PFSK-1 (cell line): Measurements from ENCODE around the gene MAST2.

ENCODE experiments used
- FOXP2 ChIP-seq: optimal IDR thresholded peaks from 2 replicates; pipeline ENCODE3; 2011; ENCODE audit warnings: borderline replicate concordance, control low read depth, inconsistent platforms; ENCODE audit not compliant: insufficient read depth; ENCODE audit errors: extremely low read length, extremely low read depth
- POLR2AphosphoS5 ChIP-seq: IDR thresholded peaks from 2 replicates; pipeline ENCODE4 v1.6.1; 2012; ENCODE audit warnings: low read depth, mild to moderate bottlenecking, control low read depth, low read length, moderate library complexity
- REST ChIP-seq, 2 experiments: IDR thresholded peaks; 2 replicates each; pipeline versions ENCODE4 v1.6.1 to v1.8.0; 2011 to 2012; ENCODE audit warnings: low read depth in 2 of 2, low read length in 2 of 2, control low read depth in 1 of 2, inconsistent platforms in 1 of 2, mild to moderate bottlenecking in 1 of 2, moderate library complexity in 1 of 2; ENCODE audit not compliant: insufficient read depth in 1 of 2
- SIN3A ChIP-seq: IDR thresholded peaks from 2 replicates; pipeline ENCODE4 v1.6.1; 2012; ENCODE audit warnings: mild to moderate bottlenecking, low read length, moderate library complexity, borderline replicate concordance; ENCODE audit not compliant: insufficient read depth
- TAF1 ChIP-seq: IDR thresholded peaks from 2 replicates; pipeline ENCODE4 v1.6.1; 2012; ENCODE audit warnings: low read length, control low read depth, borderline replicate concordance; ENCODE audit not compliant: insufficient read depth

The MAST2 gene

DNA sequence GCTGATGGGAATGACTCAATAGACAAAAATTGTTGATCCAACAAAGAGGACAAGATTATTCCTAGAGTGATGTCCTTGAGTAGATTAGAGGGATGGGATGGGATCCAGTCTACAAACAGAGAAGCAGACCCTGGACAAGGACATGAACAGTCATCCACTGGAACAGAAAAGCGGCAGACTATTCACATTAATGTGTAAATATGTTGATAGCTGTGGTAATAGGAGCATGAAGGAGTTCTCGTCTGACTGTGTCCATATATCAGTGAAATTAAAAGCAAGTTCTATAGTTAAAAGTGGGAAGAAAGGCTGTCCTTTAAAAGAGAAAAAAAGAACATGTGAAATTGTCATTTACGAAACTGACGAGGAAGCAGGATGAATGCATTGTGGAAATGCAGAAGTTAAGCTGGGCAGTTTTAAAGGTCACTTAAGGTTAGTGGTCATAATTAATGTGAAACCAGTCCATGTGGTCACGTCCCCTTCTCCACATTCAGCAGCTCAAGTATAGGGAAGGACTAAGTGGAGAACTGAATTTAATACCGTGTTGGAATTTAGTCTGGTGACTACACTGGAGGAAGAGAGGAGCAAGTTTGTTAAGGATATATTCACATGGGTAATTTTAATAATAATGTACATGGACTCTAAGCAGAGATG, 266.9 kb downstream of the MAST2 start:
- TF ChIP-seq SIN3A (no peak), POLR2AphosphoS5 (no peak), FOXP2 (no peak), TAF1 (no peak), REST (IDR thresholded peaks at IDR 0.05; ENCODE audit: insufficient read depth in 1 of 2, low read depth in 2 of 2, low read length in 2 of 2) (no peak)

DNA sequence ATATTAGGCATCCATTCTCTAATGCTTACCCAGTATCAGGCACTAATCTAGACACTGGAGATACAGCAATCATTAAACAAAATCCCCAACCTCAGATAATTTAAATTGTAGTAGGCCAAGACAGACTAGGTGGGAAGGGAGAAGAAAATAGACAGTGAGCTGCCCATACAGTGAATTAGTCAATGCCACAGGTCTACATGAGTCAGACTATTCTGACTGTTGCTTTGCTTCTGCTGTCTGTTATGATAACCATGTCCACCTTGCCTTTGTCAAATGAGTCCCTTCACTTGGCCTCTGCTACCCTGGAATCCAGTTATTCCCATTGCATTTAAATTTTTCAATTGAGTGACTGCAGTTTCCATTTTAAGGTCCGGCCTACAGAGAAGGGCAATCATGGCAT, 269.6 kb downstream of the MAST2 start:
- TF ChIP-seq SIN3A (no peak), TAF1 (no peak), FOXP2 (no peak)

GRCh38 chr1:46076343-46076742, 272.9 kb downstream of the MAST2 start:
- TF ChIP-seq SIN3A (no peak), FOXP2 (no peak), REST (IDR thresholded peaks at IDR 0.05; ENCODE audit: insufficient read depth in 1 of 2, low read depth in 2 of 2, low read length in 2 of 2) (no peak), TAF1 (no peak), POLR2AphosphoS5 (no peak)

DNA sequence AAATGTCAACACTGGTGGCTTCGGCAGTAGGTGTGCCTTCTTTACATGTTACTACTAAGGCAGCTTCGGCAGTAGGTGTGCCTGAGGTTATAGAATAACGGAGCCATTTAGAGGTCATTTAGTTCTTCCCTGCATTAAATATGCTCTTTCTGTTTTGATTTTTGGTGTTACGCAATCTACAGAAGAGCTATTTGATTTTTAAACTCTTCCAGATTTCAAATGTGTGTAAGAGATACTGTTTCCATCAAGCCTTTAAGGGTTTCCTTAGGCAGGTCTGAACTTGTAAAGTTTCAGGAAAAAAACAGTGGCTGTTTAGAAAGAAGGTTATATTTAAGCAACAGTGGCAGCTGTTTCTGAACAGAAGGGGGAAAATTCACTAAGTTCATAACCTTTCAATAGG, 274.2 kb downstream of the MAST2 start:
- TF ChIP-seq FOXP2 (no peak), SIN3A (no peak), TAF1 (no peak), REST (IDR thresholded peaks at IDR 0.05; ENCODE audit: insufficient read depth in 1 of 2, low read depth in 2 of 2, low read length in 2 of 2) (no peak), POLR2AphosphoS5 (no peak)

DNA sequence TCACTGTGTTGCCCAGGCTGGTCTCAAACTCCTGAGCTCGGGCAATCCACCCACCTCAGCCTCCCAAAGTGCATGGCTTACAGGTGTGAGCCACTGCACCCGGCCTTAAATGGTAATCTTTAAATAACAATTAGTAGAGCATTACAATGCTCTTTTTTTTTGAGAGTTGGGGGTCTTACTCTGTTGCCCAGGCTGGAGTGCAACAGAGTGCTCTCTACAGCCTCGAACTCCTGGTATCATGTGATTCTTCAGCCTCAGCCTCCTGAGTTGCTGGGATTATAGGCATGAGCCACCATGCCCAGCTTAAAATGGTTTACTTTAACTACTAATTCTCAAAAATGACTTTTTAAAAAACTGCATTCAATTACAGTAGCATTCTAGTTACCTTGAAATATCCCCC, 276.8 kb downstream of the MAST2 start:
- TF ChIP-seq TAF1 (no peak), SIN3A (no peak), REST (IDR thresholded peaks at IDR 0.05; ENCODE audit: insufficient read depth in 1 of 2, low read depth in 2 of 2, low read length in 2 of 2) (no peak), FOXP2 (no peak), POLR2AphosphoS5 (no peak)
